ENCODE data around the gene TGFB1. TPM values are rescaled to one million over a fixed set of nuclear protein-coding genes. Genes with fewer than 3 reads are reported as not detected.
A peak's percentile ranks its signal among the peaks of the same experiment; 100 is the strongest.

The TGFB1 gene
- total and polyA plus RNA-seq, 12 donors, result 9.7 to 44.9 (median 13.9) TPM

DNA sequence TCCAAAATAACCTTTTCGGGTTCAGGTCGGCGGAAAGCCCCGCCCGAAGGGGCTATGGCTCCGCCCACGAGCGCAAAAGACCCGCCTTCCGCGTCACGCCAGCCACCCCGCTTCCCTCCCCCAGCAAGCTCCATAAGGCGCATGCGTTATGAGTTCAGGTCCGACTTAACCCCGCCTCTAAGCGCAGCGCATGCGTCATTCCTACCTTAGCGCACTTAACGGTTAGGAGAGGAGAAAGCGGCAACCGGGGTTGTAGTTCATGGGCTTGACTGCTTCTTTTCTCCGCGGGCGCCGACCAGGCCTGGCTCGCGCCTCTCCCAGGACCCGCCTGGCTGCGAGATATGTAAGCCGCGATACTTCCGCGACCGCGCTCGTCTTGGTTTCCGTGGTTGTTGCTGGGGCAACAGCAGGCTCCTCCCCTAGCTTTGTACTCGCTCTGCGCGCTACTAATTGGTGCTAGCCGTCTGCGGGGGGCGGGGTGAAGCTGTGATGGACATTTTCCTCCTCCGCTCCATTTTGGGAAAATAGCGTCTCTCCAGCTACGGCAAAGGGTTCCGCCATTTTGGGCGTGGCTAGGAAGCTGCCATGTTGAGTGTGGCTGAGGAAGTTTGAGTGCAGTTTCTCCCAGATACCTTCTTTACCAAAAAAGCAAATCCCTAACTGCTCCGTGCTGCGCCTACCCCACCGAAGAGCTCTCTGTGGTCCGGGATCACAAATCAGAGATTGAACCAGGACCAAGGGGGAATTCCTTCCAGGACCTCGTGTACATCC, 10.2 kb upstream of the TGFB1 start, which contains the start of gene B9D2:
TSS of gene B9D2 (minus strand) at position 397 of the 771 bp plus-strand sequence. CDS start 630 bp downstream, outside the sequence.
- DNase-seq, result peak; percentile 96 to 99
- intact Hi-C loops (cut with DNase I), result loop anchor here in 3 of 10 donors (1.0 to 5.0 kb wide), 5 partner anchors 31 to 102 kb away; partner anchors contain the start of genes BCKDHA (in 1 of the 3), EXOSC5 (in 1 of the 3) and HNRNPUL1 (in 1 of the 3)
- WGBS, 2 donors, result 0 to 1% methylated on average over 56 of the region's 56 CpGs
- Histone ChIP-seq H3K4me1 (peaks cover 2 to 59% (median 15%) of the 10 kb centered on the region in 9 donors), H3K36me3 (peaks cover 0 to 6% (median 0%) of the 10 kb centered on the region in 9 donors), H3K9me3 (no peaks in the 10 kb centered on the region), H3K27me3 (no peaks in the 10 kb centered on the region), H3K27ac (peak within 1 kb of the TSS; percentile 75 to 99 (median 97)), H3K4me3 (peak within 1 kb of the TSS; percentile 20 to 89 (median 71))
- ATAC-seq, result peak; percentile 96 to 98 (median 98)
- TF ChIP-seq, protein P1, sequence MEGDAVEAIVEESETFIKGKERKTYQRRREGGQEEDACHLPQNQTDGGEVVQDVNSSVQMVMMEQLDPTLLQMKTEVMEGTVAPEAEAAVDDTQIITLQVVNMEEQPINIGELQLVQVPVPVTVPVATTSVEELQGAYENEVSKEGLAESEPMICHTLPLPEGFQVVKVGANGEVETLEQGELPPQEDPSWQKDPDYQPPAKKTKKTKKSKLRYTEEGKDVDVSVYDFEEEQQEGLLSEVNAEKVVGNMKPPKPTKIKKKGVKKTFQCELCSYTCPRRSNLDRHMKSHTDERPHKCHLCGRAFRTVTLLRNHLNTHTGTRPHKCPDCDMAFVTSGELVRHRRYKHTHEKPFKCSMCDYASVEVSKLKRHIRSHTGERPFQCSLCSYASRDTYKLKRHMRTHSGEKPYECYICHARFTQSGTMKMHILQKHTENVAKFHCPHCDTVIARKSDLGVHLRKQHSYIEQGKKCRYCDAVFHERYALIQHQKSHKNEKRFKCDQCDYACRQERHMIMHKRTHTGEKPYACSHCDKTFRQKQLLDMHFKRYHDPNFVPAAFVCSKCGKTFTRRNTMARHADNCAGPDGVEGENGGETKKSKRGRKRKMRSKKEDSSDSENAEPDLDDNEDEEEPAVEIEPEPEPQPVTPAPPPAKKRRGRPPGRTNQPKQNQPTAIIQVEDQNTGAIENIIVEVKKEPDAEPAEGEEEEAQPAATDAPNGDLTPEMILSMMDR (IDR thresholded peaks at IDR 0.05), result no peak

DNA sequence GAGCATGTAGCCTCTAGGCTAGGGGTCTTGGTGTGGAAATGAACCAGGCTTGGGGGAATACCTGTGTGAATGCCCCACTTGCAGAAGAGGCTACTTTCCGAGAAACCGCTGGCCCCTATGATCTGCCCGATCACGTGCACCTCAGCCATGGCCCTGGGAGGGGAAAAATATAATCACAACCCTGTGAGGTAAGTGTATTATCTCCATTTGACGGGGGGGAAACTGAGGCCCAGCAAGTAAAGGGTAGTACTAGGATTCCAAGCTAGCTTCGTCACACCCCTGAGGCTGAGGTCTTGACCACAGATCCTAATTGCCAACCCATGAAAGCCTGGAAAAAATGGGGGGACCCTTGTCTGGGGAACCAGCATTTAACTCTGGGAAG, 9.6 kb upstream of the TGFB1 start:
- ATAC-seq (no peak), DNase-seq (no peak)
- H3K27me3 ChIP-seq, result no peaks in the 10 kb centered on the region
- WGBS, 2 donors, result 43 to 48% methylated on average over 6 of the region's 6 CpGs
- H3K4me3 ChIP-seq, result peak overlapping the region; percentile 20 to 89 (median 71)
- H3K36me3 ChIP-seq, result peaks cover 0 to 6% (median 0%) of the 10 kb centered on the region in 9 donors
- H3K4me1 ChIP-seq, result peaks cover 2 to 56% (median 15%) of the 10 kb centered on the region in 9 donors
- TF ChIP-seq, protein P1 (IDR thresholded peaks at IDR 0.05), result no peak
- intact Hi-C loops (cut with DNase I), result loop anchor here in 3 of 10 donors (1.0 to 5.0 kb wide), 3 partner anchors 41 to 101 kb away; partner anchors contain the start of gene HNRNPUL1 (in 1 of the 3)
- peak overlapping the region; percentile 75 to 99 (median 97) for H3K27ac ChIP-seq
- H3K9me3 ChIP-seq, result no peaks in the 10 kb centered on the region

DNA sequence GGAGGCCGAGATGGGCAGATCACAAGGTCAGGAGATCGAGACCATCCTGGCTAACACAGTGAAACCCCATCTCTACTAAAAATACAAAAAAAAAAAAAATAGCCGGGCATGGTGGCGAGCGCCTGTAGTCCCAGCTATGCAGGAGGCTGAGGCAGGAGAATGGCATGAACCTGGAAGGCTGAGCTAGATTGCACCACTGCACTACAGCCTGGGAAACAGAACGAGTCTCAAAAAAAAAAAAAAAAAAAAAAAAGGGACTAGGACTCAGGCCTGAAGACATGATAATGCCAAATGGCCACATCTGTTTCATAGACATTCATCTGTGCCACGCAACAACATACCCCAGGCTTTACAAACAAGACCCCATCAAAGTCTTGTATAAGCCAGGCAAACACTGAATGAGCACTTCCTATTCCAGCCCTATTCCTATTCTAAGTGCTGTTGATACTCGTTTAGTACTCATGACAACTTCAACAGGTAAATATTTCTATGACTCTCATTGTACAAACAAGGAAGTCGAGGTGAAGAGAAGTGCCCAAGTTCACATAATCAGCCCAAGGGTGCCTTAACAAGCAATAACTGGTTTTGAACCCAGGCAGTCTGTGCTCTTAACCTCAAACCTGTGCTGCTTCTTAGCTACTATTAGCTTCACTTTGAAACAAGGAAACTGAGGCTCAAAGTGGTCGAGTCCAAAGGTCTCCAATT, 8.6 kb upstream of the TGFB1 start:
- Histone ChIP-seq H3K27ac (peak overlapping the region in 1 of 10 donors; percentile 5), H3K36me3 (peaks cover 0 to 6% (median 0%) of the 10 kb centered on the region in 9 donors), H3K4me1 (peaks cover 2 to 56% (median 15%) of the 10 kb centered on the region in 9 donors), H3K27me3 (no peaks in the 10 kb centered on the region), H3K4me3 (no peak overlapping the region), H3K9me3 (no peaks in the 10 kb centered on the region)
- ATAC-seq, result no peak
- WGBS, 2 donors, result 92 to 93% methylated on average over 9 to 10 of the region's 10 CpGs
- DNase-seq, result no peak
- TF ChIP-seq, protein P1 (IDR thresholded peaks at IDR 0.05), result no peak
- intact Hi-C loops (cut with DNase I), result loop anchor here in 2 of 10 donors (5.0 kb wide), 2 partner anchors 40 to 100 kb away; partner anchors contain the start of gene HNRNPUL1 (in 1 of the 2)

DNA sequence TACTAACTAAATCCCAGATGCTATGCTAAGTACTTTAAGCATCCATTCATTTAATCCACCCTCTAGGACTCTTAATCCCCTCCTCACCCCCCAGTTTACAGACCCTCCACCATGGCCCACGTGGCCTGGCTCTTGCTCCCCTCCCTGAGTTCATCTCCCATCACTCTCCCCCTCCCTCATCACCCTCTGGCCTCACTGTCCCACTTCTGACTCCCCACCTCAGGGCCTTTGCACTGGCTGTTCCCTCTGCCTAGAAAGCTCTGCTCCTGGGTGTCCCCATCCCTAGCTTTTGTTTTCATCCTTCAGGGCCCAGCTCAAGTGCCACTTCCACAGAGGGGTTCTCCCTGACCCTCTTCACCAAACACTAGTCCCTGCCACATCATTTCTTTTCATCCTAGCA, 6.0 kb upstream of the TGFB1 start:
- no peaks in the 10 kb centered on the region for H3K9me3 ChIP-seq
- H3K4me3 ChIP-seq, result no peak overlapping the region
- intact Hi-C loops (cut with DNase I), result loop anchor here in 5 of 10 donors (5.0 to 10.0 kb wide), 5 partner anchors 33 to 97 kb away; partner anchors contain the start of genes DMAC2 (in 1 of the 5) and HNRNPUL1 (in 1 of the 5)
- WGBS, 2 donors, result 96 to 97% methylated on average over 1 of the region's 1 CpG
- DNase-seq (no peak), ATAC-seq (no peak)
- no peak overlapping the region for H3K27ac ChIP-seq
- H3K27me3 ChIP-seq, result no peaks in the 10 kb centered on the region
- H3K4me1 ChIP-seq, result peaks cover 2 to 57% (median 11%) of the 10 kb centered on the region in 9 donors
- peaks cover 0 to 6% (median 0%) of the 10 kb centered on the region in 9 donors for H3K36me3 ChIP-seq
- TF ChIP-seq, protein P1 (IDR thresholded peaks at IDR 0.05), result no peak

Data from heart right ventricle (tissue), 16 donors.